ENCODE measurements around the gene BECN2. TPM values are rescaled to one million over a fixed set of nuclear protein-coding genes. Genes with fewer than 3 reads are reported as not detected.

Gene BECN2
- total RNA-seq, 4 donors from 2014 or later = not detected

DNA sequence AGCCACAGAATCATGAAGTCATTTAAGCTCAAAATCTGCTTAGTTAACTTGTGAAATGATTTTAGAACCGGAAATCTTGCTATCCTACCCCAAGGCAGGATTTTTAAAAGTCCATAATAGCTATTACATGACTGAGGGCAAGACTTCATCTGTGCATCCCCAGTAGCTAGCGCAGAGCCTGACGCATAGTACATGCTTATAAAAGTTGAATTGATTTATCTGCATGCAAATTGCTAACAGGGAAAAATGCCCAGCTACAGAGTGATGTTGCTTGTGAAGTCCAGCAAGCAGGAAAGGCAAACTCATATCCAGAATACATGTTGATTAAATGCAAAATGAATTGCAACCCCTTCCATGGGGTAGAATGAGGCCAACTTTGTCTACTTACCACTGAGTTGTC is 49.4 kb downstream of the BECN2 start:
- Histone ChIP-seq H3K27ac (no peak overlapping the region), H3K9me3 (no peaks in the 10 kb centered on the region)

More for the DNA sequence above, 49.4 kb downstream of the BECN2 start:
- DNase-seq = no peak
- intact Hi-C loops (cut with DNase I) = no loop called here
- no peak overlapping the region for H3K4me3 ChIP-seq
- 83% methylated on average over 3 of the region's 3 CpGs for WGBS, 2 donors
- no peaks in the 10 kb centered on the region for H3K27me3 ChIP-seq
- no peak for TF ChIP-seq POLR2A (IDR thresholded peaks at IDR 0.05)
- TF ChIP-seq, protein P1, sequence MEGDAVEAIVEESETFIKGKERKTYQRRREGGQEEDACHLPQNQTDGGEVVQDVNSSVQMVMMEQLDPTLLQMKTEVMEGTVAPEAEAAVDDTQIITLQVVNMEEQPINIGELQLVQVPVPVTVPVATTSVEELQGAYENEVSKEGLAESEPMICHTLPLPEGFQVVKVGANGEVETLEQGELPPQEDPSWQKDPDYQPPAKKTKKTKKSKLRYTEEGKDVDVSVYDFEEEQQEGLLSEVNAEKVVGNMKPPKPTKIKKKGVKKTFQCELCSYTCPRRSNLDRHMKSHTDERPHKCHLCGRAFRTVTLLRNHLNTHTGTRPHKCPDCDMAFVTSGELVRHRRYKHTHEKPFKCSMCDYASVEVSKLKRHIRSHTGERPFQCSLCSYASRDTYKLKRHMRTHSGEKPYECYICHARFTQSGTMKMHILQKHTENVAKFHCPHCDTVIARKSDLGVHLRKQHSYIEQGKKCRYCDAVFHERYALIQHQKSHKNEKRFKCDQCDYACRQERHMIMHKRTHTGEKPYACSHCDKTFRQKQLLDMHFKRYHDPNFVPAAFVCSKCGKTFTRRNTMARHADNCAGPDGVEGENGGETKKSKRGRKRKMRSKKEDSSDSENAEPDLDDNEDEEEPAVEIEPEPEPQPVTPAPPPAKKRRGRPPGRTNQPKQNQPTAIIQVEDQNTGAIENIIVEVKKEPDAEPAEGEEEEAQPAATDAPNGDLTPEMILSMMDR (IDR thresholded peaks at IDR 0.05) = no peak
- no peaks in the 10 kb centered on the region for H3K36me3 ChIP-seq
- no peaks in the 10 kb centered on the region for H3K4me1 ChIP-seq

Other genes with a start within 250 kb of the BECN2 start
- gene EXO1, start 109.6 kb upstream of the BECN2 start, total RNA-seq = 1 to 10 TPM; 1.5 to 9.2 (median 5.3) TPM
- 1 to 10 TPM in 1 of 4 donors, under 1 TPM in 1, not detected in 2; 0.85 to 6.7 TPM for gene MAP1LC3C, start 41.3 kb downstream of the BECN2 start, total RNA-seq

Measured in esophagus squamous epithelium (tissue), 5 donors.